ENCODE measurements around the gene GATAD2A.
"Not testable (repeated sequence)": the region's sequence is repeated elsewhere in the genome, so short reads cannot be mapped to it uniquely, and the experiment has no call there.

Gene GATAD2A

GRCh38 chr19:19385896-19386869 is 19.3 kb upstream of the GATAD2A start:
- peak; percentile 83 for DNase-seq (ENCODE audit: low read depth)
- H3K4me3 ChIP-seq (ENCODE audit: low read depth, low read length), result peak overlapping the region; percentile 76
- TF ChIP-seq CTCF (IDR thresholded peaks at IDR 0.05; ENCODE audit: low read depth, low read length) (peak; percentile 35), MYC (IDR thresholded peaks at IDR 0.05; ENCODE audit: low read depth, low read length) (peak; percentile 52), POLR2A (IDR thresholded peaks at IDR 0.05; ENCODE audit: extremely low read depth, insufficient read length) (peak; percentile 62)
- TF ChIP-seq, protein P1, sequence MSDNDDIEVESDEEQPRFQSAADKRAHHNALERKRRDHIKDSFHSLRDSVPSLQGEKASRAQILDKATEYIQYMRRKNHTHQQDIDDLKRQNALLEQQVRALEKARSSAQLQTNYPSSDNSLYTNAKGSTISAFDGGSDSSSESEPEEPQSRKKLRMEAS (IDR thresholded peaks at IDR 0.05; ENCODE audit: low read depth, low read length), result no peak; the same call in 1 of the 2 replicates

DNA sequence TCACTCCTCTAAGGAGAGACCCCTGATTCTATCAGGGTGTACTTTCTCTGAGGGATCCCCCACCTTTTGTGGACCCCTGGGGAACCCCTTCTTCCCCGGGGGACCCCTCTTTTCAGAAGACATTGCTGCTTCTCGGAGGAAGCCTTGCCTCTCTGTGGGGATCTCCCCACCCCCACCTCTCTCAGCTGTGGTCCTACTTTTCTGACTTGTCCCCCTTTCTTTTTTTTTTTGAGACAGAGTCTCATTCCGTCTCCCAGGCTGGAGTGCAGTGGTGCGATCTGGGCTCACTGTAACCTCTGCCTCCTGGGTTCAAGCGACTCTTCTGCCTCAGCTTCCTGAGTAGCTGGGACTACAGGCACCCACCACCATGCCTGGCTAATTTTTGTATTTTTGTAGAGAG is 18.4 kb upstream of the GATAD2A start:
- TF ChIP-seq, protein P1 (IDR thresholded peaks at IDR 0.05; ENCODE audit: low read depth, low read length), result no peak
- TF ChIP-seq CTCF (IDR thresholded peaks at IDR 0.05; ENCODE audit: low read depth, low read length), result no peak
- TF ChIP-seq MYC (IDR thresholded peaks at IDR 0.05; ENCODE audit: low read depth, low read length), result no peak
- no peak for TF ChIP-seq POLR2A (IDR thresholded peaks at IDR 0.05; ENCODE audit: extremely low read depth, insufficient read length)
- no peak for DNase-seq (ENCODE audit: low read depth)
- H3K4me3 ChIP-seq (ENCODE audit: low read depth, low read length), result peak overlapping the region; percentile 76

DNA sequence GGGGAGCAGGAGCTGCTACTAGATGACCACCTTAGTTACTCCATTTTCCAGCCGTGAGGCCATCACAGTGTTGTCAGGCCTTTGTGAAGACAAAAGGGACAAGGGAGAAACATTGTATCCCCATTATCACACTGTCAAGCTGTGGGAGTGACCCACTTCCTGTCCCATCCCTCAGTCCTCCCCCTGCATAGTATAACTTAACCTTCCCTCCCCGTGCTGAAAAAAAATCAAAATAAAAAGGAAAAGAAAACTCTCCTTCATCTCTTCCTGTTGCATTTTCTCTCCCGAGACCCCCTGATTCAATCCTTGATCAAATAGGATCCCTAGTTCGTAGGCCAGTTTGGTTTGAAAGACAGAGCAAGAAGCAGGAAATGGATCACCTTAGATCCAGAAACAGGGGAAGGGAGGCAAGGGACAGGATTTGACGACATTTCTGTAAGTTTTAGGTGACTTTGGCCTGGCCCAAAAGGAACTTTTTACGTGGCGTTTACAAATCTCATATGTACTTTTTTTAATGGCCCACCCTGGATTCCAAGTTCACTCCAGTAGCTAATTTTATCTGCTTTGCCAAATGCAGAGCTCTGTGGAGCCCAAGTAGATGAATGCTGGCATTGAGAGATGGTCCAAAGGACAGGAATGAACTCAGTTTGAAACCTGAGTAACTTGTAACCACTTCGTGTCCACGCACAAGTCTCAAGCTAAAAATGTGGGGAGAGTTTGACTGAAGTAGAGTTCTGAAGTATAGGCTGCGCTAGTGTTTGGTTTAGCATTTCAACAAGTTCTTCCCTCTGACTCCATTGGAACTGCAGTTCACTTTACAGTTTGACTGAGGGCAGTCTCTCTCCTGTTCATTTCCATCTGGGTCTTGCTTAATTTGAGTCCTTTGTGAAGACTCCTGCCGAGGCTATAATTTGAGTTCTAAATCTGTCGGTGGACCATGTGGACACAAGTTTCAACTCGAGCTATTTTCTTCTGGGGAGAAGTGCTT is 16.6 kb upstream of the GATAD2A start:
- DNase-seq (ENCODE audit: low read depth), result peak; percentile 61
- H3K4me3 ChIP-seq (ENCODE audit: low read depth, low read length), result peak overlapping the region; percentile 52
- TF ChIP-seq CTCF (IDR thresholded peaks at IDR 0.05; ENCODE audit: low read depth, low read length) (no peak), POLR2A (IDR thresholded peaks at IDR 0.05; ENCODE audit: extremely low read depth, insufficient read length) (no peak), MYC (IDR thresholded peaks at IDR 0.05; ENCODE audit: low read depth, low read length) (no peak)
- TF ChIP-seq, protein P1 (IDR thresholded peaks at IDR 0.05; ENCODE audit: low read depth, low read length), result no peak

GRCh38 chr19:19389683-19390082 is 15.8 kb upstream of the GATAD2A start:
- H3K4me3 ChIP-seq (ENCODE audit: low read depth, low read length), result peak overlapping the region; percentile 52
- DNase-seq (ENCODE audit: low read depth), result not testable (repeated sequence)

- not testable (repeated sequence) for DNase-seq (ENCODE audit: low read depth); H3K4me3 ChIP-seq (ENCODE audit: low read depth, low read length)
Measured at GRCh38 chr19:19394333-19394732, 11.1 kb upstream of the GATAD2A start.

GRCh38 chr19:19399733-19400433 is 5.6 kb upstream of the GATAD2A start:
- H3K4me3 ChIP-seq (ENCODE audit: low read depth, low read length), result no peak overlapping the region
- no peak for DNase-seq (ENCODE audit: low read depth)
- TF ChIP-seq, protein P1 (IDR thresholded peaks at IDR 0.05; ENCODE audit: low read depth, low read length), result no peak
- TF ChIP-seq CTCF (IDR thresholded peaks at IDR 0.05; ENCODE audit: low read depth, low read length) (no peak), POLR2A (IDR thresholded peaks at IDR 0.05; ENCODE audit: extremely low read depth, insufficient read length) (no peak)
